IMR-90 (cell line): ENCODE results near the gene UBFD1. TPM values are rescaled to one million over a fixed set of nuclear protein-coding genes. Genes with fewer than 3 reads are reported as not detected.

ENCODE experiments used
- ATAC-seq: fragments of 200-7000 bp; cut with Tn5 transposase; 2 replicates; pipeline ENCODE4 v1.9.1; 2020; ENCODE audit warnings: low read depth, mild to moderate bottlenecking, moderate library complexity
- BruUV-seq: library from RNA; stranded (reverse); fragments of 400-500 nt; replicated peaks from 2 replicates; lab custom pipeline; 2021; lab: Mats Ljungman, UMichigan
- CTCF ChIA-PET: fragments of 300-600 bp; formaldehyde crosslinking; extraction: SDS; loops from one replicate; lab custom pipeline; 2021; ENCODE audit warnings: antibody characterized with exemption; lab: Yijun Ruan, JAX
- POLR2A ChIA-PET: fragments of 300-600 bp; sonication (Branson Sonifier 250); formaldehyde crosslinking; loops from one replicate; lab custom pipeline; 2022; ENCODE audit warnings: antibody characterized with exemption; ENCODE audit not compliant: unreplicated experiment; lab: Charles Lee
- DNase-seq: peaks from one replicate; pipeline ENCODE4 v3.0.0; 2013
- H2AFZ ChIP-seq: replicated peaks from 2 replicates; pipeline ENCODE3; 2013; ENCODE audit warnings: low read length, mild to moderate bottlenecking; ENCODE audit not compliant: poor library complexity
- H2AK5ac ChIP-seq: 2 replicates; pipeline ENCODE4 v1.6.1; 2013; ENCODE audit warnings: low read depth, low read length, inconsistent platforms
- H2AK9ac ChIP-seq: replicated peaks from 2 replicates; pipeline ENCODE3; 2013; ENCODE audit warnings: mild to moderate bottlenecking, low read depth, low read length, moderate library complexity; ENCODE audit not compliant: poor library complexity
- H2BK120ac ChIP-seq: 2 replicates; pipeline ENCODE4 v1.6.1; 2013; ENCODE audit warnings: low read depth, low read length, inconsistent platforms
- H2BK15ac ChIP-seq: 3 replicates; pipeline ENCODE4 v1.6.1; 2013; ENCODE audit warnings: low read depth, low read length, inconsistent platforms
- H2BK20ac ChIP-seq: 2 replicates; pipeline ENCODE4 v1.6.1; 2013; ENCODE audit warnings: low read depth, mild to moderate bottlenecking, inconsistent platforms, low read length, moderate library complexity
- H2BK5ac ChIP-seq: 2 replicates; pipeline ENCODE4 v1.6.1; 2013; ENCODE audit warnings: mild to moderate bottlenecking, low read depth, low read length, inconsistent platforms; ENCODE audit not compliant: poor library complexity, severe bottlenecking
- H3K14ac ChIP-seq: replicated peaks from 2 replicates; pipeline ENCODE4 v1.6.1; 2013; ENCODE audit warnings: low read depth, low read length, inconsistent platforms
- H3K18ac ChIP-seq: 2 replicates; pipeline ENCODE4 v1.6.1; 2013; ENCODE audit warnings: low read depth, low read length, control low read depth
- H3K23ac ChIP-seq: 2 replicates; pipeline ENCODE4 v1.6.1; 2013; ENCODE audit warnings: low read depth, low read length, inconsistent platforms
- H3K27ac ChIP-seq: 2 replicates; pipeline ENCODE4 v1.5.1; 2013; ENCODE audit warnings: mild to moderate bottlenecking, control low read depth, low read length; ENCODE audit not compliant: insufficient read depth
- H3K27me3 ChIP-seq: 2 replicates; pipeline ENCODE4 v1.6.1; 2013; ENCODE audit warnings: low read length; ENCODE audit not compliant: control insufficient read depth, insufficient read depth
- H3K36me3 ChIP-seq: 2 replicates; pipeline ENCODE4 v1.6.1; 2013; ENCODE audit warnings: low read length, mixed read lengths; ENCODE audit not compliant: control insufficient read depth, insufficient read depth
- H3K4ac ChIP-seq: 2 replicates; pipeline ENCODE4 v1.6.1; 2013; ENCODE audit warnings: low read depth, low read length, inconsistent platforms
- H3K4me1 ChIP-seq: 2 replicates; pipeline ENCODE4 v1.6.1; 2013; ENCODE audit warnings: low read length, mixed read lengths; ENCODE audit not compliant: control insufficient read depth, insufficient read depth
- H3K4me2 ChIP-seq: 2 replicates; pipeline ENCODE4 v1.6.1; 2013; ENCODE audit warnings: low read depth, mild to moderate bottlenecking, control low read depth, low read length, moderate library complexity
- H3K4me3 ChIP-seq: 2 replicates; pipeline ENCODE4 v1.5.1; 2013; ENCODE audit warnings: low read depth, mild to moderate bottlenecking, control low read depth, low read length, moderate library complexity; ENCODE audit not compliant: insufficient read depth
- H3K56ac ChIP-seq: 2 replicates; pipeline ENCODE4 v1.6.1; 2013; ENCODE audit warnings: low read length, inconsistent platforms; ENCODE audit not compliant: insufficient read depth; ENCODE audit errors: extremely low read depth
- H3K79me1 ChIP-seq, 2 experiments: 2 replicates each; pipeline ENCODE4 v1.6.1; 2013; ENCODE audit warnings: low read length in 2 of 2, inconsistent platforms in 1 of 2, low read depth in 1 of 2
- H3K9ac ChIP-seq: 2 replicates; pipeline ENCODE4 v1.6.1; 2013; ENCODE audit warnings: low read depth, low read length, control low read depth
- H3K9me1 ChIP-seq: 2 replicates; pipeline ENCODE4 v1.6.1; 2013; ENCODE audit warnings: low read length, inconsistent platforms; ENCODE audit not compliant: insufficient read depth
- H3K9me3 ChIP-seq: 2 replicates; pipeline ENCODE4 v1.6.1; 2013; ENCODE audit warnings: low read length; ENCODE audit not compliant: control insufficient read depth, insufficient read depth
- H4K20me1 ChIP-seq: 2 replicates; pipeline ENCODE4 v1.6.1; 2013; ENCODE audit warnings: low read length, inconsistent platforms; ENCODE audit not compliant: insufficient read depth
- H4K5ac ChIP-seq: 2 replicates; pipeline ENCODE4 v1.6.1; 2013; ENCODE audit warnings: mild to moderate bottlenecking, low read depth, low read length, control low read depth
- H4K8ac ChIP-seq, 2 experiments: 2 replicates each; pipeline ENCODE4 v1.6.1; 2013; ENCODE audit warnings: low read depth in 2 of 2, low read length in 2 of 2, control low read depth in 1 of 2, inconsistent platforms in 1 of 2
- H4K91ac ChIP-seq: 2 replicates; pipeline ENCODE4 v1.6.1; 2013; ENCODE audit warnings: low read depth, low read length, inconsistent platforms; ENCODE audit not compliant: insufficient read depth
- BHLHE40 ChIP-seq: fragments of 150-350 bp; IDR thresholded peaks from 2 replicates; pipeline ENCODE4 v1.6.1; 2016; ENCODE audit warnings: mild to moderate bottlenecking, low read depth, low read length
- CEBPB ChIP-seq: IDR thresholded peaks from 2 replicates; pipeline ENCODE4 v1.6.1; 2012; ENCODE audit warnings: low read depth, low read length, improper control_type of control experiment
- CHD1 ChIP-seq: IDR thresholded peaks from 2 replicates; pipeline ENCODE4 v1.6.1; 2012; ENCODE audit warnings: low read depth, low read length, improper control_type of control experiment
- FOS ChIP-seq: fragments of 150-350 bp; IDR thresholded peaks from 2 replicates; pipeline ENCODE4 v1.6.1; 2016; ENCODE audit warnings: low read depth, low read length
- MAZ ChIP-seq: IDR thresholded peaks from 2 replicates; pipeline ENCODE4 v1.6.1; 2012; ENCODE audit warnings: low read depth, mild to moderate bottlenecking, low read length, improper control_type of control experiment, moderate library complexity, borderline replicate concordance
- MXI1 ChIP-seq: IDR thresholded peaks from 2 replicates; pipeline ENCODE4 v1.6.1; 2012; ENCODE audit warnings: low read depth, mild to moderate bottlenecking, low read length, moderate library complexity, borderline replicate concordance
- NFE2L2 ChIP-seq: fragments of 150-350 bp; IDR thresholded peaks from 2 replicates; pipeline ENCODE4 v1.6.1; 2016; ENCODE audit warnings: low read depth, mild to moderate bottlenecking, low read length
- POLR2A ChIP-seq: IDR thresholded peaks from 2 replicates; pipeline ENCODE4 v1.6.1; 2012; ENCODE audit warnings: mild to moderate bottlenecking, low read depth, low read length
- RAD21 ChIP-seq: IDR thresholded peaks from 2 replicates; pipeline ENCODE4 v1.6.1; 2012; ENCODE audit warnings: low read length, improper control_type of control experiment
- RFX5 ChIP-seq: IDR thresholded peaks from 2 replicates; pipeline ENCODE4 v1.8.0; 2012; ENCODE audit warnings: low read depth, mild to moderate bottlenecking, low read length, moderate library complexity
- SMC3 ChIP-seq: fragments of 150-350 bp; IDR thresholded peaks from 2 replicates; pipeline ENCODE4 v1.6.1; 2016; ENCODE audit warnings: low read depth, mild to moderate bottlenecking, antibody characterized with exemption, low read length, moderate library complexity
- USF2 ChIP-seq: fragments of 150-350 bp; IDR thresholded peaks from 2 replicates; pipeline ENCODE4 v1.6.1; 2017; ENCODE audit warnings: mild to moderate bottlenecking, antibody characterized with exemption, low read length, low read depth
- WGBS, 2 experiments: methylation state at CpG; one replicate each; pipeline versions ENCODE4 v1.1.5 to v1.1.7; 2013; ENCODE audit warnings: missing lambda C conversion rate in 2 of 2; ENCODE audit not compliant: insufficient read length in 1 of 2; ENCODE audit errors: extremely low coverage in 2 of 2; 5-methylcytosine and 5-hydroxymethylcytosine counted together
- dilution Hi-C: fragments of 300-500 bp; cut with HindIII; formaldehyde crosslinking; loops from one replicate; pipeline ENCODE4 v1.14.3; 2018; ENCODE audit warnings: low sequenced_read_pairs; ENCODE audit not compliant: unreplicated experiment
- in situ Hi-C: fragments of 300-500 bp; cut with MboI; formaldehyde crosslinking; loops from 3 replicates; pipeline ENCODE4 v1.14.3; 2019; ENCODE audit warnings: low sequenced_read_pairs, inconsistent platforms, mixed read lengths
- intact Hi-C: fragments of 100-400 bp; cut with micrococcal nuclease; formaldehyde crosslinking; loops from 2 replicates; pipeline ENCODE4 v1.10.0; 2022
- polyA plus RNA-seq, 3 experiments: library from polyadenylated mRNA; depleted of rRNA; stranded (reverse); fragments of >200 nt; gene quantifications; 2 replicates each; pipeline ENCODE4 v1.2.3, GENCODE V29; 2012; ENCODE audit warnings: low replicate concordance in 1 of 3
- total RNA-seq: library from RNA; depleted of rRNA; stranded (reverse); fragments of >200 nt; gene quantifications from 2 replicates; pipeline ENCODE4 v1.2.3, GENCODE V29; 2012
- TF ChIP-seq, protein P1 (sequence below): conservative IDR thresholded peaks from 2 replicates; pipeline ENCODE4 v1.5.1; 2012; ENCODE audit warnings: mild to moderate bottlenecking, low read depth, low read length, improper control_type of control experiment
- TF ChIP-seq, protein P2 (sequence below): fragments of 150-350 bp; IDR thresholded peaks from 2 replicates; pipeline ENCODE4 v1.6.1; 2016; ENCODE audit warnings: low read depth, mild to moderate bottlenecking, low read length, moderate library complexity, borderline replicate concordance

UBFD1 gene
- total and polyA plus RNA-seq, 2 of the 4 experiments (the other 2 are of a cell fraction) = 39.3 to 55.0 TPM

GRCh38 chr16:23579371-23579770 lies 21.8 kb downstream of the UBFD1 start:
- Histone ChIP-seq H3K23ac (no peak overlapping the region), H3K4me1 (no peaks in the 10 kb centered on the region), H3K4ac (no peak overlapping the region), H3K9ac (no peak overlapping the region), H2AK9ac (no peak overlapping the region), H4K20me1 (peaks cover 1% of the 10 kb centered on the region), H2BK120ac (no peak overlapping the region), H4K8ac (no peak overlapping the region), H2BK5ac (no peak overlapping the region), H4K5ac (no peak overlapping the region), H3K9me3 (no peaks in the 10 kb centered on the region), H3K27me3 (no peaks in the 10 kb centered on the region), H3K27ac (no peak overlapping the region), H2BK20ac (no peak overlapping the region), H2AK5ac (no peak overlapping the region), H3K14ac (no peak overlapping the region), H3K18ac (no peak overlapping the region), H3K79me1 (peaks cover 2 to 11% of the 10 kb centered on the region in 2 experiments), H3K4me3 (no peak overlapping the region), H3K56ac (no peak overlapping the region), H3K36me3 (peaks cover 37% of the 10 kb centered on the region), H3K4me2 (no peak overlapping the region), H4K91ac (no peak overlapping the region), H3K9me1 (0 out of 2 replicates have a peak, but pooled peaks cover 3% of the 10 kb centered on the region), H2AFZ (no peak overlapping the region), H2BK15ac (no peak overlapping the region)
- no CpG with 5 or more reads among the region's 4 CpGs for WGBS, 2 experiments
- no peak for DNase-seq
- BruUV-seq = no TSS peak
- ChIA-PET CTCF (no interaction called here), POLR2A (no interaction called here)
- no peak for ATAC-seq
- intact Hi-C loops (no loop called here), dilution Hi-C loops (no loop called here), in situ Hi-C loops (no loop called here)
- TF ChIP-seq CHD1 (no peak), FOS (no peak), NFE2L2 (no peak), SMC3 (no peak), MXI1 (no peak), RAD21 (no peak), RFX5 (no peak), CEBPB (no peak), USF2 (no peak), POLR2A (no peak), MAZ (no peak), BHLHE40 (no peak)
- TF ChIP-seq, protein P1, sequence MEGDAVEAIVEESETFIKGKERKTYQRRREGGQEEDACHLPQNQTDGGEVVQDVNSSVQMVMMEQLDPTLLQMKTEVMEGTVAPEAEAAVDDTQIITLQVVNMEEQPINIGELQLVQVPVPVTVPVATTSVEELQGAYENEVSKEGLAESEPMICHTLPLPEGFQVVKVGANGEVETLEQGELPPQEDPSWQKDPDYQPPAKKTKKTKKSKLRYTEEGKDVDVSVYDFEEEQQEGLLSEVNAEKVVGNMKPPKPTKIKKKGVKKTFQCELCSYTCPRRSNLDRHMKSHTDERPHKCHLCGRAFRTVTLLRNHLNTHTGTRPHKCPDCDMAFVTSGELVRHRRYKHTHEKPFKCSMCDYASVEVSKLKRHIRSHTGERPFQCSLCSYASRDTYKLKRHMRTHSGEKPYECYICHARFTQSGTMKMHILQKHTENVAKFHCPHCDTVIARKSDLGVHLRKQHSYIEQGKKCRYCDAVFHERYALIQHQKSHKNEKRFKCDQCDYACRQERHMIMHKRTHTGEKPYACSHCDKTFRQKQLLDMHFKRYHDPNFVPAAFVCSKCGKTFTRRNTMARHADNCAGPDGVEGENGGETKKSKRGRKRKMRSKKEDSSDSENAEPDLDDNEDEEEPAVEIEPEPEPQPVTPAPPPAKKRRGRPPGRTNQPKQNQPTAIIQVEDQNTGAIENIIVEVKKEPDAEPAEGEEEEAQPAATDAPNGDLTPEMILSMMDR = no peak
- TF ChIP-seq, protein P2, sequence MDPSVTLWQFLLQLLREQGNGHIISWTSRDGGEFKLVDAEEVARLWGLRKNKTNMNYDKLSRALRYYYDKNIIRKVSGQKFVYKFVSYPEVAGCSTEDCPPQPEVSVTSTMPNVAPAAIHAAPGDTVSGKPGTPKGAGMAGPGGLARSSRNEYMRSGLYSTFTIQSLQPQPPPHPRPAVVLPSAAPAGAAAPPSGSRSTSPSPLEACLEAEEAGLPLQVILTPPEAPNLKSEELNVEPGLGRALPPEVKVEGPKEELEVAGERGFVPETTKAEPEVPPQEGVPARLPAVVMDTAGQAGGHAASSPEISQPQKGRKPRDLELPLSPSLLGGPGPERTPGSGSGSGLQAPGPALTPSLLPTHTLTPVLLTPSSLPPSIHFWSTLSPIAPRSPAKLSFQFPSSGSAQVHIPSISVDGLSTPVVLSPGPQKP = no peak
